IMR-90 (cell line): Measurements from ENCODE around the gene SEMA5A. TPM values are rescaled to one million over a fixed set of nuclear protein-coding genes. Genes with fewer than 3 reads are reported as not detected.

ENCODE experiments used
- ATAC-seq: fragments of 200-7000 bp; cut with Tn5 transposase; 2 replicates; pipeline ENCODE4 v1.9.1; 2020; ENCODE audit warnings: low read depth, mild to moderate bottlenecking, moderate library complexity
- BruUV-seq: library from RNA; stranded (reverse); fragments of 400-500 nt; replicated peaks from 2 replicates; lab custom pipeline; 2021; lab: Mats Ljungman, UMichigan
- CTCF ChIA-PET: fragments of 300-600 bp; formaldehyde crosslinking; extraction: SDS; loops from one replicate; lab custom pipeline; 2021; ENCODE audit warnings: antibody characterized with exemption; lab: Yijun Ruan, JAX
- POLR2A ChIA-PET: fragments of 300-600 bp; sonication (Branson Sonifier 250); formaldehyde crosslinking; loops from one replicate; lab custom pipeline; 2022; ENCODE audit warnings: antibody characterized with exemption; ENCODE audit not compliant: unreplicated experiment; lab: Charles Lee
- DNase-seq: peaks from one replicate; pipeline ENCODE4 v3.0.0; 2013
- H2AFZ ChIP-seq: replicated peaks from 2 replicates; pipeline ENCODE3; 2013; ENCODE audit warnings: low read length, mild to moderate bottlenecking; ENCODE audit not compliant: poor library complexity
- H2AK5ac ChIP-seq: 2 replicates; pipeline ENCODE4 v1.6.1; 2013; ENCODE audit warnings: low read depth, low read length, inconsistent platforms
- H2AK9ac ChIP-seq: replicated peaks from 2 replicates; pipeline ENCODE3; 2013; ENCODE audit warnings: mild to moderate bottlenecking, low read depth, low read length, moderate library complexity; ENCODE audit not compliant: poor library complexity
- H2BK120ac ChIP-seq: 2 replicates; pipeline ENCODE4 v1.6.1; 2013; ENCODE audit warnings: low read depth, low read length, inconsistent platforms
- H2BK15ac ChIP-seq: 3 replicates; pipeline ENCODE4 v1.6.1; 2013; ENCODE audit warnings: low read depth, low read length, inconsistent platforms
- H2BK20ac ChIP-seq: 2 replicates; pipeline ENCODE4 v1.6.1; 2013; ENCODE audit warnings: low read depth, mild to moderate bottlenecking, inconsistent platforms, low read length, moderate library complexity
- H2BK5ac ChIP-seq: 2 replicates; pipeline ENCODE4 v1.6.1; 2013; ENCODE audit warnings: mild to moderate bottlenecking, low read depth, low read length, inconsistent platforms; ENCODE audit not compliant: poor library complexity, severe bottlenecking
- H3K14ac ChIP-seq: replicated peaks from 2 replicates; pipeline ENCODE4 v1.6.1; 2013; ENCODE audit warnings: low read depth, low read length, inconsistent platforms
- H3K18ac ChIP-seq: 2 replicates; pipeline ENCODE4 v1.6.1; 2013; ENCODE audit warnings: low read depth, low read length, control low read depth
- H3K23ac ChIP-seq: 2 replicates; pipeline ENCODE4 v1.6.1; 2013; ENCODE audit warnings: low read depth, low read length, inconsistent platforms
- H3K27ac ChIP-seq: 2 replicates; pipeline ENCODE4 v1.5.1; 2013; ENCODE audit warnings: mild to moderate bottlenecking, control low read depth, low read length; ENCODE audit not compliant: insufficient read depth
- H3K27me3 ChIP-seq: 2 replicates; pipeline ENCODE4 v1.6.1; 2013; ENCODE audit warnings: low read length; ENCODE audit not compliant: control insufficient read depth, insufficient read depth
- H3K36me3 ChIP-seq: 2 replicates; pipeline ENCODE4 v1.6.1; 2013; ENCODE audit warnings: low read length, mixed read lengths; ENCODE audit not compliant: control insufficient read depth, insufficient read depth
- H3K4ac ChIP-seq: 2 replicates; pipeline ENCODE4 v1.6.1; 2013; ENCODE audit warnings: low read depth, low read length, inconsistent platforms
- H3K4me1 ChIP-seq: 2 replicates; pipeline ENCODE4 v1.6.1; 2013; ENCODE audit warnings: low read length, mixed read lengths; ENCODE audit not compliant: control insufficient read depth, insufficient read depth
- H3K4me2 ChIP-seq: 2 replicates; pipeline ENCODE4 v1.6.1; 2013; ENCODE audit warnings: low read depth, mild to moderate bottlenecking, control low read depth, low read length, moderate library complexity
- H3K4me3 ChIP-seq: 2 replicates; pipeline ENCODE4 v1.5.1; 2013; ENCODE audit warnings: low read depth, mild to moderate bottlenecking, control low read depth, low read length, moderate library complexity; ENCODE audit not compliant: insufficient read depth
- H3K56ac ChIP-seq: 2 replicates; pipeline ENCODE4 v1.6.1; 2013; ENCODE audit warnings: low read length, inconsistent platforms; ENCODE audit not compliant: insufficient read depth; ENCODE audit errors: extremely low read depth
- H3K79me1 ChIP-seq, 2 experiments: 2 replicates each; pipeline ENCODE4 v1.6.1; 2013; ENCODE audit warnings: low read length in 2 of 2, inconsistent platforms in 1 of 2, low read depth in 1 of 2
- H3K9ac ChIP-seq: 2 replicates; pipeline ENCODE4 v1.6.1; 2013; ENCODE audit warnings: low read depth, low read length, control low read depth
- H3K9me1 ChIP-seq: 2 replicates; pipeline ENCODE4 v1.6.1; 2013; ENCODE audit warnings: low read length, inconsistent platforms; ENCODE audit not compliant: insufficient read depth
- H3K9me3 ChIP-seq: 2 replicates; pipeline ENCODE4 v1.6.1; 2013; ENCODE audit warnings: low read length; ENCODE audit not compliant: control insufficient read depth, insufficient read depth
- H4K20me1 ChIP-seq: 2 replicates; pipeline ENCODE4 v1.6.1; 2013; ENCODE audit warnings: low read length, inconsistent platforms; ENCODE audit not compliant: insufficient read depth
- H4K5ac ChIP-seq: 2 replicates; pipeline ENCODE4 v1.6.1; 2013; ENCODE audit warnings: mild to moderate bottlenecking, low read depth, low read length, control low read depth
- H4K8ac ChIP-seq, 2 experiments: 2 replicates each; pipeline ENCODE4 v1.6.1; 2013; ENCODE audit warnings: low read depth in 2 of 2, low read length in 2 of 2, control low read depth in 1 of 2, inconsistent platforms in 1 of 2
- H4K91ac ChIP-seq: 2 replicates; pipeline ENCODE4 v1.6.1; 2013; ENCODE audit warnings: low read depth, low read length, inconsistent platforms; ENCODE audit not compliant: insufficient read depth
- ELK1 ChIP-seq: fragments of 150-350 bp; IDR thresholded peaks from 2 replicates; pipeline ENCODE4 v1.6.1; 2016; ENCODE audit warnings: low read depth, mild to moderate bottlenecking, low read length, moderate library complexity, borderline replicate concordance
- MAFK ChIP-seq: IDR thresholded peaks from 2 replicates; pipeline ENCODE4 v1.6.1; 2012; ENCODE audit warnings: low read depth, low read length, improper control_type of control experiment
- MXI1 ChIP-seq: IDR thresholded peaks from 2 replicates; pipeline ENCODE4 v1.6.1; 2012; ENCODE audit warnings: low read depth, mild to moderate bottlenecking, low read length, moderate library complexity, borderline replicate concordance
- USF2 ChIP-seq: fragments of 150-350 bp; IDR thresholded peaks from 2 replicates; pipeline ENCODE4 v1.6.1; 2017; ENCODE audit warnings: mild to moderate bottlenecking, antibody characterized with exemption, low read length, low read depth
- WGBS, 2 experiments: methylation state at CpG; one replicate each; pipeline versions ENCODE4 v1.1.5 to v1.1.7; 2013; ENCODE audit warnings: missing lambda C conversion rate in 2 of 2; ENCODE audit not compliant: insufficient read length in 1 of 2; ENCODE audit errors: extremely low coverage in 2 of 2; 5-methylcytosine and 5-hydroxymethylcytosine counted together
- dilution Hi-C: fragments of 300-500 bp; cut with HindIII; formaldehyde crosslinking; loops from one replicate; pipeline ENCODE4 v1.14.3; 2018; ENCODE audit warnings: low sequenced_read_pairs; ENCODE audit not compliant: unreplicated experiment
- in situ Hi-C: fragments of 300-500 bp; cut with MboI; formaldehyde crosslinking; loops from 3 replicates; pipeline ENCODE4 v1.14.3; 2019; ENCODE audit warnings: low sequenced_read_pairs, inconsistent platforms, mixed read lengths
- intact Hi-C: fragments of 100-400 bp; cut with micrococcal nuclease; formaldehyde crosslinking; loops from 2 replicates; pipeline ENCODE4 v1.10.0; 2022
- polyA plus RNA-seq, 3 experiments: library from polyadenylated mRNA; depleted of rRNA; stranded (reverse); fragments of >200 nt; gene quantifications; 2 replicates each; pipeline ENCODE4 v1.2.3, GENCODE V29; 2012; ENCODE audit warnings: low replicate concordance in 1 of 3
- total RNA-seq: library from RNA; depleted of rRNA; stranded (reverse); fragments of >200 nt; gene quantifications from 2 replicates; pipeline ENCODE4 v1.2.3, GENCODE V29; 2012

Gene SEMA5A
- total and polyA plus RNA-seq, 2 of the 4 experiments (the other 2 are of a cell fraction) = 8.2 to 9.9 TPM

GRCh38 chr5:9438596-9439354 lies 107.1 kb downstream of the SEMA5A start (continued):
- TF ChIP-seq USF2 = no peak

- Histone ChIP-seq H4K5ac (peak overlapping the region; percentile 22; the same call in 1 of the 2 replicates), H3K9ac (no peak overlapping the region), H3K23ac (peak overlapping the region; percentile 30; the same call in 1 of the 2 replicates), H3K4ac (peak overlapping the region; percentile 49; the same call in 1 of the 2 replicates), H4K8ac (peak overlapping the region in 1 of 2 experiments; percentile 59; a peak in 2 of 4 replicates), H3K27ac (no peak overlapping the region), H3K27me3 (no peaks in the 10 kb centered on the region), H2BK120ac (peak overlapping the region; percentile 31; the same call in 1 of the 2 replicates), H2AFZ (peak overlapping the region; percentile 35), H2BK20ac (peak overlapping the region; percentile 11; the same call in 1 of the 2 replicates), H3K4me3 (no peak overlapping the region), H3K36me3 (peaks cover 7% of the 10 kb centered on the region), H2BK15ac (0 out of 3 replicates have a peak overlapping the region, but pooled peaks have one; percentile 31), H4K91ac (no peak overlapping the region), H3K4me2 (no peak overlapping the region), H3K9me1 (peaks cover 26% of the 10 kb centered on the region; the same call in 1 of the 2 replicates), H4K20me1 (peaks cover 9% of the 10 kb centered on the region; the same call in 1 of the 2 replicates), H3K4me1 (peaks cover 15% of the 10 kb centered on the region), H3K18ac (peak overlapping the region; percentile 53; the same call in 1 of the 2 replicates), H3K9me3 (no peaks in the 10 kb centered on the region), H3K56ac (no peak overlapping the region), H3K79me1 (peaks cover 18 to 54% of the 10 kb centered on the region in 2 experiments; a peak in 3 of 4 replicates), H2AK9ac (no peak overlapping the region), H2AK5ac (peak overlapping the region; percentile 88; the same call in 1 of the 2 replicates), H3K14ac (0 out of 2 replicates have a peak overlapping the region, but pooled peaks have one; percentile 16), H2BK5ac (peak overlapping the region; percentile 48)
- WGBS, 2 experiments = 20% methylated on average over 1 of the region's 5 CpGs; no CpG with 5 or more reads in 1 of the 2 experiments
- dilution Hi-C loops (no loop called here), intact Hi-C loops (no loop called here), in situ Hi-C loops (no loop called here)
- POLR2A ChIA-PET = no interaction called here
- ATAC-seq (no peak), DNase-seq (peak; percentile 86)
- no peak for TF ChIP-seq ELK1
- 0 out of 2 replicates have a peak, but pooled peaks have one; percentile 55 for TF ChIP-seq MXI1
- TF ChIP-seq USF2 = peak; percentile 88
- no peak for TF ChIP-seq MAFK
- CTCF ChIA-PET = no interaction called here
- BruUV-seq = no TSS peak
Observed at GRCh38 chr5:9437741-9438240, 108.1 kb downstream of the SEMA5A start.
